ENCODE data around the gene EEF1AKMT2. TPM values are rescaled to one million over a fixed set of nuclear protein-coding genes. Genes with fewer than 3 reads are reported as not detected.

EEF1AKMT2 gene
- total RNA-seq, 1 donor from 2014 or later = 20.5 TPM

GRCh38 chr10:124710266-124710881 is 81.3 kb downstream of the EEF1AKMT2 start:
- DNase-seq (ENCODE audit: low spot score) = no peak
- H3K36me3 Mint-ChIP-seq (ENCODE audit: low read depth) = peaks cover 18% of the 10 kb centered on the region
- H3K27me3 Mint-ChIP-seq (ENCODE audit: insufficient read depth) = no peaks in the 10 kb centered on the region
- H3K27ac Mint-ChIP-seq = peak overlapping the region; percentile 35
- H3K4me1 Mint-ChIP-seq (ENCODE audit: low read depth) = peaks cover 75% of the 10 kb centered on the region
- intact Hi-C loops (cut with micrococcal nuclease) = no loop called here
- H3K4me3 Mint-ChIP-seq = no peak overlapping the region
- no peaks in the 10 kb centered on the region for H3K9me3 Mint-ChIP-seq

- peaks cover 18% of the 10 kb centered on the region for H3K36me3 Mint-ChIP-seq (ENCODE audit: low read depth)
- H3K4me3 Mint-ChIP-seq = no peak overlapping the region
- H3K27ac Mint-ChIP-seq = no peak overlapping the region
- no peaks in the 10 kb centered on the region for H3K9me3 Mint-ChIP-seq
- peaks cover 75% of the 10 kb centered on the region for H3K4me1 Mint-ChIP-seq (ENCODE audit: low read depth)
- no peaks in the 10 kb centered on the region for H3K27me3 Mint-ChIP-seq (ENCODE audit: insufficient read depth)
- intact Hi-C loops (cut with micrococcal nuclease) = no loop called here
- DNase-seq (ENCODE audit: low spot score) = no peak
Measured at GRCh38 chr10:124709861-124710260, 81.8 kb downstream of the EEF1AKMT2 start.

GRCh38 chr10:124708922-124709520 is 82.7 kb downstream of the EEF1AKMT2 start:
- Mint-ChIP-seq H3K27me3 (ENCODE audit: insufficient read depth) (no peaks in the 10 kb centered on the region), H3K27ac (no peak overlapping the region), H3K4me1 (ENCODE audit: low read depth) (peaks cover 83% of the 10 kb centered on the region), H3K36me3 (ENCODE audit: low read depth) (peaks cover 26% of the 10 kb centered on the region), H3K4me3 (no peak overlapping the region), H3K9me3 (no peaks in the 10 kb centered on the region)
- DNase-seq (ENCODE audit: low spot score) = no peak
- intact Hi-C loops (cut with micrococcal nuclease) = loop anchor here (1.0 kb wide), 1 partner anchor 9 kb away; no protein-coding TSS in a partner anchor

- H3K4me3 Mint-ChIP-seq = peak overlapping the region; percentile 31
- no peaks in the 10 kb centered on the region for H3K9me3 Mint-ChIP-seq
- intact Hi-C loops (cut with micrococcal nuclease) = loop anchor here (1.0 kb wide), 1 partner anchor 10 kb away; no protein-coding TSS in a partner anchor
- no peaks in the 10 kb centered on the region for H3K27me3 Mint-ChIP-seq (ENCODE audit: insufficient read depth)
- peak overlapping the region; percentile 35 for H3K27ac Mint-ChIP-seq
- peaks cover 30% of the 10 kb centered on the region for H3K36me3 Mint-ChIP-seq (ENCODE audit: low read depth)
- no peak for DNase-seq (ENCODE audit: low spot score)
- peaks cover 84% of the 10 kb centered on the region for H3K4me1 Mint-ChIP-seq (ENCODE audit: low read depth)
Measured at GRCh38 chr10:124708246-124708779, 83.4 kb downstream of the EEF1AKMT2 start.

Other genes with a start within 250 kb of the EEF1AKMT2 start
- gene FAM53B, start 47.5 kb downstream of the EEF1AKMT2 start, total RNA-seq = 31.8 and 32.7 TPM in 2 replicates
- gene ABRAXAS2, start 9.9 kb upstream of the EEF1AKMT2 start, total RNA-seq = 21.2 and 22.8 TPM in 2 replicates
- 15.8 and 16.0 TPM in 2 replicates for gene ZRANB1, start 150.2 kb upstream of the EEF1AKMT2 start, total RNA-seq